ENCODE results near the gene USP27X. TPM values are rescaled to one million over a fixed set of nuclear protein-coding genes. Genes with fewer than 3 reads are reported as not detected.
A peak's percentile ranks its signal among the peaks of the same experiment; 100 is the strongest.

Gene USP27X
- total and polyA plus RNA-seq, 2 of the 4 experiments (the other 2 are of a cell fraction) = 2.7 to 6.3 TPM

DNA sequence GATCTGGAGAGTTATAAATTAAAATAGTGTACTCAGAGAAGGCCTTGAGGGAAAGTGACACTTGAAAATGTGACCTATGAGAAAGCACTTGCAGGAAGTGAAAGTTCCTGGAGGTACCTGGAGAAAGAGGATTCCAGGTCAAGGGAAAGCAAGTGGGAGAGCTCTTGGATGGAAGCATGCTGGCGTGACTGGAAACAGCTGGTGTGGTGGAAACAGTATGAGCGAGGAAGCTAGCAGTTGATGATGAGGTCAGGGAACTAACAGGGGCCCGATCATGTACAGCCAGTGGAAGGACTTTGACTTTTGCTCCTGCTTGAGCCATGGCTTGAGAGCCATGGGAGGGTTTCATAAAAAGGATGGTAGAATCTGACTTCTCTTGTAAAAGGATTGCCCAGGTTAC is 33.6 kb downstream of the USP27X start:
- in situ Hi-C loops (cut with MboI; ENCODE audit: low sequenced_read_pairs) = loop anchor here (25.0 kb wide), 1 partner anchor 674 kb away; no protein-coding TSS in a partner anchor
- no peaks in the 10 kb centered on the region for H3K9me3 ChIP-seq (ENCODE audit: control insufficient read depth, insufficient read depth, low read length)
- no peaks in the 10 kb centered on the region for H4K20me1 ChIP-seq (ENCODE audit: insufficient read depth, low read length)
- no peak overlapping the region for H3K23ac ChIP-seq (ENCODE audit: low read depth, low read length)
- no peak overlapping the region for H3K56ac ChIP-seq (ENCODE audit: extremely low read depth, insufficient read depth, low read length)
- no peak overlapping the region for H3K27ac ChIP-seq (ENCODE audit: insufficient read depth, low read length)
- peak; percentile 1 for DNase-seq
- no peaks in the 10 kb centered on the region for H3K36me3 ChIP-seq (ENCODE audit: control insufficient read depth, insufficient read depth, low read length)
- no peak overlapping the region for H3K14ac ChIP-seq (replicated peaks; ENCODE audit: low read depth, low read length)
- H4K8ac ChIP-seq (ENCODE audit: low read depth in 2 of 2, low read length in 2 of 2) = no peak overlapping the region
- no peak overlapping the region for H3K4ac ChIP-seq (ENCODE audit: low read depth, low read length)
- WGBS, 2 experiments (ENCODE audit: extremely low coverage in 2 of 2, insufficient read length in 1 of 2) = 26% methylated on average over 3 of the region's 3 CpGs; no CpG with 5 or more reads in 1 of the 2 experiments
- intact Hi-C loops (cut with micrococcal nuclease) = loop anchor here (10.0 kb wide), 1 partner anchor 782 kb away; no protein-coding TSS in a partner anchor
- no peak overlapping the region for H4K91ac ChIP-seq (ENCODE audit: insufficient read depth, low read depth, low read length)
- no peak overlapping the region for H3K4me3 ChIP-seq (ENCODE audit: insufficient read depth, low read depth, low read length)
- no peak overlapping the region for H2AK9ac ChIP-seq (replicated peaks; ENCODE audit: low read depth, low read length, poor library complexity)
- no TSS peak for BruUV-seq (replicated peaks)
- ChIA-PET CTCF (no interaction called here), POLR2A (ENCODE audit: unreplicated experiment) (no interaction called here)
- no peak overlapping the region for H2BK20ac ChIP-seq (ENCODE audit: low read depth, low read length)
- TF ChIP-seq NFE2L2 (IDR thresholded peaks at IDR 0.05; ENCODE audit: low read depth, low read length) = no peak
- TF ChIP-seq, protein P1, sequence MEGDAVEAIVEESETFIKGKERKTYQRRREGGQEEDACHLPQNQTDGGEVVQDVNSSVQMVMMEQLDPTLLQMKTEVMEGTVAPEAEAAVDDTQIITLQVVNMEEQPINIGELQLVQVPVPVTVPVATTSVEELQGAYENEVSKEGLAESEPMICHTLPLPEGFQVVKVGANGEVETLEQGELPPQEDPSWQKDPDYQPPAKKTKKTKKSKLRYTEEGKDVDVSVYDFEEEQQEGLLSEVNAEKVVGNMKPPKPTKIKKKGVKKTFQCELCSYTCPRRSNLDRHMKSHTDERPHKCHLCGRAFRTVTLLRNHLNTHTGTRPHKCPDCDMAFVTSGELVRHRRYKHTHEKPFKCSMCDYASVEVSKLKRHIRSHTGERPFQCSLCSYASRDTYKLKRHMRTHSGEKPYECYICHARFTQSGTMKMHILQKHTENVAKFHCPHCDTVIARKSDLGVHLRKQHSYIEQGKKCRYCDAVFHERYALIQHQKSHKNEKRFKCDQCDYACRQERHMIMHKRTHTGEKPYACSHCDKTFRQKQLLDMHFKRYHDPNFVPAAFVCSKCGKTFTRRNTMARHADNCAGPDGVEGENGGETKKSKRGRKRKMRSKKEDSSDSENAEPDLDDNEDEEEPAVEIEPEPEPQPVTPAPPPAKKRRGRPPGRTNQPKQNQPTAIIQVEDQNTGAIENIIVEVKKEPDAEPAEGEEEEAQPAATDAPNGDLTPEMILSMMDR (conservative IDR thresholded peaks at IDR 0.05; ENCODE audit: low read depth, low read length) = no peak
- no peak for TF ChIP-seq CHD1 (IDR thresholded peaks at IDR 0.05; ENCODE audit: low read depth, low read length)
- TF ChIP-seq RAD21 (IDR thresholded peaks at IDR 0.05; ENCODE audit: low read length) = no peak
- no peak for TF ChIP-seq MXI1 (IDR thresholded peaks at IDR 0.05; ENCODE audit: borderline replicate concordance, low read depth, low read length)
- no peak for TF ChIP-seq POLR2A (IDR thresholded peaks at IDR 0.05; ENCODE audit: low read depth, low read length)
- TF ChIP-seq, protein P2, sequence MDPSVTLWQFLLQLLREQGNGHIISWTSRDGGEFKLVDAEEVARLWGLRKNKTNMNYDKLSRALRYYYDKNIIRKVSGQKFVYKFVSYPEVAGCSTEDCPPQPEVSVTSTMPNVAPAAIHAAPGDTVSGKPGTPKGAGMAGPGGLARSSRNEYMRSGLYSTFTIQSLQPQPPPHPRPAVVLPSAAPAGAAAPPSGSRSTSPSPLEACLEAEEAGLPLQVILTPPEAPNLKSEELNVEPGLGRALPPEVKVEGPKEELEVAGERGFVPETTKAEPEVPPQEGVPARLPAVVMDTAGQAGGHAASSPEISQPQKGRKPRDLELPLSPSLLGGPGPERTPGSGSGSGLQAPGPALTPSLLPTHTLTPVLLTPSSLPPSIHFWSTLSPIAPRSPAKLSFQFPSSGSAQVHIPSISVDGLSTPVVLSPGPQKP (IDR thresholded peaks at IDR 0.05; ENCODE audit: borderline replicate concordance, low read depth, low read length) = no peak
- no peak for TF ChIP-seq RCOR1 (IDR thresholded peaks at IDR 0.05; ENCODE audit: insufficient replicate concordance, low read length)
- TF ChIP-seq SMC3 (IDR thresholded peaks at IDR 0.05; ENCODE audit: low read depth, low read length) = no peak
- no peak for TF ChIP-seq FOS (IDR thresholded peaks at IDR 0.05; ENCODE audit: low read depth, low read length)
- TF ChIP-seq MAFK (IDR thresholded peaks at IDR 0.05; ENCODE audit: low read depth, low read length) = no peak
- TF ChIP-seq MAZ (IDR thresholded peaks at IDR 0.05; ENCODE audit: borderline replicate concordance, low read depth, low read length) = no peak
- H3K18ac ChIP-seq (ENCODE audit: low read depth, low read length) = no peak overlapping the region
- no peak overlapping the region for H4K5ac ChIP-seq (ENCODE audit: low read depth, low read length)
- H2BK5ac ChIP-seq (ENCODE audit: low read depth, low read length, poor library complexity, severe bottlenecking) = no peak overlapping the region
- no peaks in the 10 kb centered on the region for H3K4me1 ChIP-seq (ENCODE audit: control insufficient read depth, insufficient read depth, low read length)
- no peak overlapping the region for H3K9ac ChIP-seq (ENCODE audit: low read depth, low read length)
- dilution Hi-C loops (cut with HindIII; ENCODE audit: low sequenced_read_pairs, unreplicated experiment) = no loop called here
- no peak overlapping the region for H3K4me2 ChIP-seq (ENCODE audit: low read depth, low read length)
- no peak overlapping the region for H2AFZ ChIP-seq (replicated peaks; ENCODE audit: low read length, poor library complexity)
- H3K27me3 ChIP-seq (ENCODE audit: control insufficient read depth, insufficient read depth, low read length) = peaks cover 16% of the 10 kb centered on the region
- H3K79me1 ChIP-seq (ENCODE audit: low read depth in 1 of 2, low read length in 2 of 2) = no peaks in the 10 kb centered on the region
- H2AK5ac ChIP-seq (ENCODE audit: low read depth, low read length) = no peak overlapping the region
- H3K9me1 ChIP-seq (ENCODE audit: insufficient read depth, low read length) = no peaks in the 10 kb centered on the region
- ATAC-seq (ENCODE audit: low read depth) = no peak
- H2BK15ac ChIP-seq (ENCODE audit: low read depth, low read length) = no peak overlapping the region
- H2BK120ac ChIP-seq (ENCODE audit: low read depth, low read length) = no peak overlapping the region
